ENCODE results near the gene THSD7B.
"Not testable (repeated sequence)": the region's sequence is repeated elsewhere in the genome, so short reads cannot be mapped to it uniquely, and the experiment has no call there.

Gene THSD7B

DNA sequence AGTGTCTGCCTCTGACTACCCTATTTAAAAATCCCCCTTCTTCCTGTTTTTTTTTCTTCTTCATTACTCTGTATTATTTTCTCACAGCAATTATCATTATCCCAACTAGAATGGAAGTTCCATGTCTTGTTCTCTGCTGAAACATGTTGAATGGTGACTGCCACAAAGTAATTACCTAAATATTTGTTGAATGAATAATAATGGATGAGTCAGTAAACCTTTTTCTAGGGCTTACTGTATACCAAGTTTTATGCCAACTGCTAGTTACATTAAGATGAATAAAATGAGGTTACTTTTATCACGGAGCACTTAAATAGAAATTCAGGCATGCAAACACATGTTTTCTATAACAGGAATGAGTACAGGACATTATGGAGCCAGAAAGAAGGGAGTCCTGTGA is 490.6 kb downstream of the THSD7B start:
- DNase-seq (ENCODE audit: low read depth): no peak

DNA sequence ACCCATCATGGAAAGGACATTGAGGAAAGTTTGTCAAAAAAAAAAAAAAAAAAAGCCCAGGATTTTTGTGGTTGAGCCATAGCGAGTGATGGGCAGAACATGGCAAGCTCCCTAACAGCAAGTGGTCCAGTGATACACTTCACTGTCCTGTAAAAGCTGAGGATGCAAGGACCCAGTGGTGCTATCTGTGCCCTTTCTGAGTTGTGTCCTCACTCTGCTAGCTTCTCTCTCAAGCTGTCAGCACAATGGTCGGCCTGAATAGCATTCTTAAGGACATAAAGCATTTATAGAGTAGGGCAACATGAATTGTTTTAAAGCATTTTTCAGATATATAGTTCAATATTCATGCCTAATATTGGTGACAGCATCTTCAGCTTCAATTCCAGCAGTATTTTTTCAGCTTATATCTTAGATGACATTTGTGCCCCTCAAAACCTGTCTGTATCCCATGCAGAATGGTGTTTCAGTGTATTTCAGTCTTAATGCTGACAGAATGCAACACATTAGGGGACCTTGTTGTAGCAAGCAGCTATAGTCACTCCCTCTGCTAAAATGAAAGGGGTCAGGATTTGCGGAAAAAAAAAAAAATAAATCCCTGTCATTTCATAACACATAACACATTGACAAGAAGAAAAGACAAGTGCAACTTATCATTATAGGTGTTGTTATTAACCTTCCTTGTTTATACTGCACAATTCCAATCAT is 496.7 kb downstream of the THSD7B start:
- DNase-seq (ENCODE audit: low read depth): no peak

DNA sequence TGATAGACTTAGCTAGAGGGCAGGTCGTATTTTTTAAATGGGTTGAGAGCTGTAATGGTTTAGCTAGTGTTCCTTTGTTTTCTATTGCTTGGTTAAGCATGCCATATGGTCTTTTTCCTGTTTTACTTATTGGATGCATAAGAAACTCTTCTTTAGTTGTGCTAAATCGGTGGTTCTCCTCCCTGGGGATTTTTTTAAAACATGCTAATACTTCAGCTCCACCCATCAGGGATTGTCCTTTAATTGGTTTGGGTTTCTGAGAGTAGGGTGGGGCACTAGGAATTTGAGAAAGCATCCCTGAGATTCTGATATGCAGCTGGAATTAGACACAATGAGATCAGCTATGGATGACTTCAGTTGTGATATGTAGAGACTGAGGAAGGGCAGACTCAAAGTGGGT is 497.2 kb downstream of the THSD7B start:
- DNase-seq (ENCODE audit: low read depth): no peak

DNA sequence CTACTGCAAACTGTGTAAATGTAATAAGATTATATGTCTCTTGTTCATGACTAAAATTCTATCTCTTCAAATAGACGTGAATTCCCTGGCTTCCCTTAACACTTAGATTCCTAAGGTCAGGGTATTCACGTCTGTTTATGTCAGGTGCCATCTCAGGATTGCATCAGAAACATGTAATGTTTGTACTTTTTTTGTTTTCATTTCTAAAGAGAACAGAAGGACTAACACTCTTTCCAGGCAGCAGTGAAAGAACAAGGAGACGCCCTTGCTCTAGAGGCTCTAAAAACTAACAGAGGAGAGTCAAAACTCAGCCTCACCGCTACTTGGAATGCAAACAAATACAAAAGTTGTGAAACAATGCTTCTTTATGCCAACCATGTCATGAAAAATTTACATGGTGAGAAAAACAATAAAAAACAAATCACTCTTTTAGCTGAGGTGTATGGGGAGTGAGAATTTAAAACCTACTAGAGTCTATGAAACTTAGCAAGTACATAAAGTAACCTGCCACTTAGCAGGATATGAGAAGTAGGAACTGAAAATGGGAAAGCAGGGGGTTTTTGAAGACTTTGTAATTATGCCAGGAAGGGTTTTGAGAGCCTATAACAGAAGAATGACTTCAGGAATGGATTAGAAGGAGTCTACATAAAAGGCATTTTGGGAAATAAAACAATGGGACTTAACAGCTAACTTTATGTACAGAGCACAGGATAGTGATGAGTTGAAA is 522.7 kb downstream of the THSD7B start:
- DNase-seq (ENCODE audit: low read depth): no peak

DNA sequence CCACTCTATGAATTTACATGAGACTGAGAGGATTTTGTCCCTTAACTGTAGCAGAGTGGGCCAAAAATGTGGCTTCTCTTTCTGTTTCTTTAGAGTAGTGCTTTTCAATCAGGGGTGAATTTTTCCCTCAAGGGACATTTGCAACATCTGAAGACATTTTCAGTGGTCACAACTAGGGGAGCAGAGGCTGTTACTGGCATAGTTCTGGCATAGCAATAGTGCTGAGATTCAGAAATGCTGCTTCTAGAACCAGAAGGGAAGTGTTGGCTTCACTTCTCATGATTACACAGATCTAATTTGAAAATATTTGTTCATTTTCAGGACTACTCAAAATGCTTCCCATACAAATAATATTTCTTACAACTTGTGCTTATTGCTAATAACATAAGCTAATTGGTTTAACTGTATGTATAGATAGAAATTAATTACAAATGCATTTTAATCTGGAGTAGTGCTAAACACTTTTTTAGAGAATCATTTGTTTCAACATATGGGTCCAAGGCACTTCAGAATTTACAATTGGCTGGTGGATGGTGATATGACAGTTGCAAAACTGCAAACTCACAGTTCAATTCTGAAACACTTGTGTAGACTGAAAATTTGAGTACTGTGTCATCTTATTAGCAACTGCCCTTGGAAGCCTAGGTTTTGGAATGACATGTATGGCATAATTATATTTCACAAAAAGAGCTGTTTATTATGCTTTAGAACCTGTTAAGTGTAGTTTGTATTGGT is 526.7 kb downstream of the THSD7B start:
- DNase-seq (ENCODE audit: low read depth): no peak

DNA sequence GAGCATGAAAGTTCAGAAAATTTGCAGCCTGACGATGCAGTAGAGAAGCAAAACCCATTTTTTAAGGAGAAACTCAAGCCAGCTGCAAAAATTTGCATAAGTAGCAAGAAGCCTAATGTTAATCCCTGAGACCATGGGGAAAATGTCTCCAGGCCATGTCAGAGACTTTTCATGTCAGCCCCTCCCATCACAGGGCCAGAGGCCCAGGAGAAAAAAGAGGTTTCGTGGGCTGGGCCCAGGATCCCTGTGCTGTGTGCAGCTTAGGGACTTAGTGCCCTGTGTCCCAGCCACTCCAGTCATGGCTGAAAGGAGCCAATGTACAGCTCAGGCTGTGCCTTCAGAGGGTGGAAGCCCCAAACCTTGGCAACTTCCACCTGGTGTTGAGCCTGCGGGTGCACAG is 533.0 kb downstream of the THSD7B start:
- DNase-seq (ENCODE audit: low read depth): no peak

DNA sequence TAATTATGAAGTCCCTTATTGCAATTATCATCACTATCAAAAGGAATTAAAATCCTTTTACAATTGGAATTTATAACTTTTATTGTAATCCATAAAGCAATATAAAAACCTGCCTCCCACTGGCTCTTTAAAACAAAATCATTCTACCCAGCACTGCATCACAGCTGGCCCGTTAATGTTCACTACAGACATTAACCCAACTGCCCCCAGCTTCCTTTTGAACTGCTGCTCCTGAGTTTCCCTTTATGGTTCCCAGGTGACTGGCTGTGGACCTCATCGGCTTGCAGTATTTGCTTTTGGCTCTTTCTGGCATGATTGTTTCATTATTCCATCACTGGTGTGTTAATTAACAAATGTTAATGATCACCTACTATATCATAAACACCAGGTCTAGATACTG is 535.6 kb downstream of the THSD7B start:
- DNase-seq (ENCODE audit: low read depth): no peak

DNA sequence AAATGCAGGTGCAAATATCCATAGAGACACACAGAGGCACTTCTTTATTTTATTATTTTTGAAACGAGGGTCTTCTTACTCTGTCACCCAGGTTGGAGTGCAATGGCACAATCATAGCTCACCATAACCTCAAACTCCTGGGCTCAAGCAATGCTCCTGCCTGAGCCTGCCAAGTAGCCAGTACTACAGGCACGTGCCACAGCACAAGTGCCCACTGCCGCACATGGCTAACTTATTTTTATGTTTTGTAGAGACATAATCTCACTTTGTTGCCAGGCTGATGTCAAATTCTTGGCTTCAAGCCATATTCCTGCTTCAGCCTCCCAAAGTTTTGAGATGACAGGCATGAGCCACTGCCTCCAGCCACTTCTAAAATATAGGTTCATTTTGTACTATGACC is 537.6 kb downstream of the THSD7B start:
- DNase-seq (ENCODE audit: low read depth): no peak

DNA sequence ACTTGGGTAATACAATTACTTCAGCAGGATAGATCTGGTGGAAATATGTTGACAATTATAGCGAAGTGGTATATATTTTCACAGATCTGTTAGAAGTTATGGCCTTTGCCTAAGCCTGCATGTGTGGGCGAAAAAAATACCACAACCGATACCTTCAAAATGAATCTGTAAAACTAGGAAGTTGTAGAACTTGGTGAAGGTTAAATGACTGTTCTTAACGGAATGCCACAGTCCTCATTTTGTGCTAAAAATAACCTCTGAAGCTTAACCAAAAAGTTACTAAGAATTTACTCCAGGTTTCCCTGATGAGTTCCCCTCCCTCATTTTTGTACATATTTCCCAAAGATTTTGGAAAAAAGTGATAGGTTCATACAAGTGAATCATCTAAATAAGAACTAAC is 550.7 kb downstream of the THSD7B start:
- no peak for DNase-seq (ENCODE audit: low read depth)

DNA sequence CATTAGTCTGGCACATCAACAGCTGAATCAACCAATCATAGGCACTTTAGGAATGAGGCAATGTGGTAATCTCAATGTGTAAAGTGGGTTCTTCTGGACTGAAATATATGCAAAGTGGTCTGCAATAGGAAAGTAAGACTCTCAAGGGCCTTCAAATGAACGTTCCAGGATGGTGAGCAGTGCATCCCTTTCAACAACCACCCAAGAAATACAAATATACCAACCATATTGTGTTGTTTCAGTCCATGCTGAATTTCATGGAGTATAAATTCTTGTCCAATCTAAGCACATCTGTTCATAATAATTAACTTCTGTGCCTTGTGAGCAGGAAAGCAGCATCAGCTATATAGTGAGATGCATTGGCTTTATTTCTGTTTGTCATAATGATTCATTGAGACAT is 556.2 kb downstream of the THSD7B start:
- no peak for DNase-seq (ENCODE audit: low read depth)

DNA sequence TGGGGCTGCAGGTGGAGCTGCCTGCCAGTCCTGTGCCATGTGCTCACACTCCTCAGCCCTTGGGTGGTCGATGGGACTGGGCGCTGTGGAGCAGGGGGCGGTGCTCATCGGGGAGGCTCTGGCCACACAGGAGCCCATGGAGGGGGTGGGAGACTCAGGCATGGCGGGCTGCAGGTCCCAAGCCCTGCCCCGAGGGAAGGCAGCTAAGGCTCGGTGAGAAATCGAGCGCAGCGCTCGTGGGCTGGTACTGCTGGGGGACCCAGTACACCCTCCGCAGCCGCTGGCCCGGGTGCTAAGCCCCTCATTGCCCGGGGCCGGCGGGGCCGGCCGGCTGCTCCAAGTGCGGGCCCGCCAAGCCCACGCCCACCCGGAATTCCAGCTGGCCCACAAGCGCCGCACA is 566.2 kb downstream of the THSD7B start:
- DNase-seq (ENCODE audit: low read depth): not testable (repeated sequence)

DNA sequence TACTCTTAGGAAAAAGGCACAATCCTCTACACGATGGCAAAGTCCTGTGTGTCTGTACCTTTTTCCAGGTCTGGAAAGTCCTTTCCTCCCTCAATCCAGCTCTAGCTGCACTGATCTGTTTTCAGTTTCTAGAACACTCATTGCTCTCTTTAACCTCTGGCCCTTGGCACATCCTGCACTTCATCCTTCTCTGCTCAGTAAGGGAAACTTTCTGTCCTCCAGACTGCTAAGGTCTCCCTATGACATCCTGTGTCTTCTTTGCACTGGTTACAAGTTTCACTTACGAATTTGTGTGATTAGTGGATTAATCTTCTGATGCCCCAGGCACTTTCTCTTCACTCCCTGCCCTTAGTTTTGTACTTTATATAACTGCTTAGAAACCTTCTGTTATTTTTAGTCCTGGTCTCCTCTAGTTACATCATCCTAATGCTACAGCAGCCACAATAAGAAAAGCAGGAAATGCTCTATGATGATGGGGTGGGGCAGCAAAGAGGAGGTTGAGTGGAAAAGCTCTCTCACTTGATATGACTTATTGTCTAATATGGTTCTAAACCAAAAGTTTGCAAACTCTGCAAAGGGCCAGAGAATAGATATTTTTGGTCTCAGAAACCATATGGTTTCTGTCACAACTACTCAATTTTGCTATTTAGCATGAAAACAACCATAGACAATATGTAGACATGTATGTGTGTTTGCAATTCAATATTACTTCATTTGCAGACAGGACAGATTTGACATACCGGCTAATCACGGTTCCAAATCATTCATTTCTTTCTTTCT is 568.2 kb downstream of the THSD7B start:
- DNase-seq (ENCODE audit: low read depth): no peak

DNA sequence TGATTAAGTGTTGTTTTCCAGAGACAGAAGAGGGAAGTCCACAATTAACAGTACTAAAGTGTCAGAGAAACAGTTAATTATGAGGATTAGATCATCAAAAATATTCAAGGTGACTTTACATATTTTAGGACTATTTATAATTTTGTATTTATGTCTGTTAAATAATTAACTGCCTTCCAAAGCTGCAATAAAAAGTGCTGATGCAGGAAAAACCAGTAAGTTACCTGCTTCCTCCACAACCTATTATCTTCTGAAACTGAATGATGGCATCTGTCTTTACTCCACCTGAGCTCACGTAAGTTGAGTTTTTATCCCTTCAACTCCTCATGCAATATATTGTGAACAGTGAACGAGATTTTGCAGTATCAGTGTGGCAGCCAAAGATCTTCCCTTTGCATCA is 570.7 kb downstream of the THSD7B start:
- no peak for DNase-seq (ENCODE audit: low read depth)

DNA sequence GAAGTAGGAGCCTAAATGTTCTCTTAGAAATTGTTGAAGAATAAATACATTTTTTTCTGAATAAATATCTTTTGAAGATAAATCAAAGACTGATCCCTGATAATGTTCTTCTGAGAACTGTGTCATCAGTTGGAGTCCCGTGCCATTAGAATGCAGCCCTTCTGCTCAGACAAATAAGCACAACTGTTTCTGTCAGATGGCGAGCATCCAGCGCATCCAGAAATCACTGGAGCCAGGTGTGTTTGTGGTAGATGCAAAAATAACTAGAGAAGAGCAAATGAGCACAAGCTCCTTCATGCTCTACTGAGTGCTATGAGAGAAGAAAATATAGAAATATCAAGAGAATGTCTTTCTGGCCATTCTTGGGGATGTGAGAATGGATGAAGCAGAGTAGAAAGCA is 573.7 kb downstream of the THSD7B start:
- DNase-seq (ENCODE audit: low read depth): no peak

DNA sequence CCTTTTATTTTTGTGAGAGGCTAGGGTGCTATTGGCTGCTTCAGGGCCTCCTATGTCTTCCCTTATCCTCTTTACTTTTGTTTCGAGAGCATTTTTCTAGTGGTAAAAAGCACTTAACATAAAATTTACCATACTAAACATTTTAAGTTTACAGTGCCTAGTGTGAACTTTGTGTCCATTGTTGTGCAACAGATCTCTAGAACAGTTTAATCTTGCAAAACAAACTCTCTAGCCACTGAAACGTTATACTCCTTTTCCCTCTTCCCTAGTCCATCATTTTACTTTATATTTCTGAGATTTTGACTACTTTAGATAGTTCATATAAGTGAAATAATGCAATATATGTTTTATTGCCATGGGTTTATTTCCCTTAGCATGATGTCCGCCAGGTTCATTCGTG is 580.6 kb downstream of the THSD7B start:
- DNase-seq (ENCODE audit: low read depth): no peak

DNA sequence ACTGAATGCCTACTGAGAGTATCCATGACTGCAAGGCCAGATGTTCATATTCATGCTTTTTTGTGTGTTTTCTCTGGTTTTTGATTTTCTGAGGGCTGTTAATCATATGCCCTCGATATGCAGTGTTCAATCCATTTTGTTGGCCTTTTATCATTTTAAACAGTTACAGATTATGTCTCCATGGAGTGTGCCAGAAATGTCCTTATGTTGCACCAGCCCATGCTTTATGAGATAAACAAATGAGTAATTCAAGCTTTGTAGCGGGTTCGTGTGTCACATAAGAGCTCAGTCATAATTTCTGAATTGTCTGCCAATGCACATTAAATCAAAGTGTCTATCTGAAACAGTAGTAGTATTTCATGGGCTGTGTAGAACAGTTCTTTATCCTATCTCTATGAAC is 583.0 kb downstream of the THSD7B start:
- no peak for DNase-seq (ENCODE audit: low read depth)

DNA sequence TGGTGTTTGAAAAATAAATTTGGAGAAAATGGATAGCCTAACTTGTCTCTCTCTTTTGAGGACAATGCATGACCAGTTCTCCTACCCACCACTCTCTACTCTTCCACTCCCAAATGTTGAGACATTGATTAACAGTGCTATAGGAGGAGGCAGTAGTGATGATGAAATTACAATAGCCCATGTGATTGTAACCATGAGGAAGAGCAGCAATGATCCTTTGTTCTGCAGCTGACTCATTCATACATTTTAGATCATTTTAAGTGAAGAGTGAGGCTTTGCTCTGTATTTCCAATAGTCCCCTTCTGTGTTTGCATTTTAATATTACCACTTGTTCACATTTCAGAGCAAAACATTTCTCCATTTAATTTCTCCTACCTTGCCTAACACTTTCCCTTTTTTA is 592.3 kb downstream of the THSD7B start:
- no peak for DNase-seq (ENCODE audit: low read depth)

DNA sequence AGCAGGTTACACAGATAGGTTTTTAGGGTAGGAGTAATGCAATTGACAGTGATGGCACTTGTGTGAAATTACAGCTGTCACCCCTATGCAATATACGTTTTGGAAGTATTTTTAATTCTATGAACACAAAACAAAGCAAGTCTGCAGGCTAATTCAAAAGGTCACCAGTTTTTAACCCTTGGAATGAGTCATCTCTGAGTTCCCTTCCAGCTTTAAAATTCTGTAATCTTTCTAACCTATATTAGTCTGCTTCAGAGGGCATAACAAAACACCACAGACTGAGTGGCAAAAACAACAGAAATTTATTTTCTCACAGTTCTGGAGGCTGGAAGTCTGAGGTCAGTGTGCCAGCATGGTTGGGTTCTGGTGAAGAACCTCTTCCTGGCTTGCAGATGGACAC is 602.0 kb downstream of the THSD7B start:
- no peak for DNase-seq (ENCODE audit: low read depth)

DNA sequence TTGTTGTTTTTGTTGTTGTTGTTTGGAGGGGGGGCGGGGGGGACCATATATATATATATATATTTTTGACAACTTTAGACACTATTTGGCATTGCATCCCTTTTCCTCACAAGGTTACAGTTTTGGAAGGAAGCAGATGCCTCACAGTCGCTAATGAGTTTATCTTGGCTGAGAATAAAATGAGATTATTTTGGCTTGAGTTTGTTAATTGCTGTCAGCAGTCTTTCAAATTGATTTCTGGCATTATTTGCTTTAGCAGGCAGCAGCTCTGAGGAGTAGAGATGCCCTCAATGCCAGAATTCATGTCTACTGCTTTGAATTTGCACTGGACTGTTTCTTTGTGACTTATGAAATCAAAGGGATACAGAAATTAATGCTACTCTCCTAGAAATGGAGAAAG is 603.8 kb downstream of the THSD7B start:
- DNase-seq (ENCODE audit: low read depth): no peak

DNA sequence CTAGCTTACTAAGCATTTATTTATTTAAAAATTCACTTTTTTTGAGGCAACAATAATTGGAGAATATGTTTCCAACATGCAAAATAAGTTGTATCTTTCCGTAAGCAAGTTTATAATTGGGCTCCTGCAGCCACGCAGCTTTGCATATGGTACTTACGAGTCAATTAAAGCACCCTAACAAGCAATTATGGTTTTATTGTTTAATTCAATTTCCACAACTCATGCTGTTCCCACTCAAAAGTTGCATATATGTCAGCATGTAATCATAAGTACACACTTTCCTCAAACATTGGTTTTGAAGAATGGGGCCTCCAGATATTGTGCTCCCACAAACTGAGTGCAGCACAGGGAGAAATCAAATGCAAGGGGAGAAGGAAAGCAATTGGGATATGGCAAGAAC is 613.8 kb downstream of the THSD7B start:
- DNase-seq (ENCODE audit: low read depth): no peak

DNA sequence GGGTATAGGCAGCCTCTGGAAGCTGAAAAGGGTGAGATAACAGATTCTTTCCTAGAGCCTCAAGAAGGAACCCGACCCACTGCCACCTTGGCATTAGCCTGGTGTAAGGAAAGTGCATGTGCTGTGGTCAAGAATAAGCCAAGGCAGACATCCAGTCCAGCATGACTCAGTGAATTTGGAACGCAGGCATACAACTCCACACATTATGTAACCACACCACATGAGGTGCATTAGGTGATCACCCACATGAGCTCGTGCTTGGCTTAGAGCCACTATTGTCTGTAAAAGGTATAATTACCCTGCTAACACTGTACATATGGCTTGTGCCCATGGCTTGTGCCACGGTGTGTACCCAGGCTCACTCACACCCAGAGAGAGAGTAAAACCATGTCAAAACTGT is 615.3 kb downstream of the THSD7B start:
- DNase-seq (ENCODE audit: low read depth): no peak

DNA sequence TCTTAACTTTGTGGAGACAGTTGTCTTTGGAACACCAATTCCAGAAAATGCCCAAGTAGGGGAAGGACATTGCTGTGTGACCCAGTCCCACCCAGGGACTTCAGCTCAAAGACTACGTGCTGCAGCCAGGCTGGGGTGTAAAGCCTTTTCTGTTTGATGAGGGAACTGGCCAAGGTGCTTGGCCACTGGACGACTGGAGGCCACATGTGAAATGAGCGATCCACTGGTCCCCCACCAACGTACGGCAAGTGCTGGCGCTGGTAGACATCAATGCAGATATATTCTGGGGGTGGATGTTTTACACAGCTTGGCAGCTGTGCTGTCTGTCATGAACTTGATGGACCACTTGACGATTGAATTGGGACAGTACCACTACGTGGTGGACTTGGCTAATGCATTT is 616.4 kb downstream of the THSD7B start:
- no peak for DNase-seq (ENCODE audit: low read depth)

DNA sequence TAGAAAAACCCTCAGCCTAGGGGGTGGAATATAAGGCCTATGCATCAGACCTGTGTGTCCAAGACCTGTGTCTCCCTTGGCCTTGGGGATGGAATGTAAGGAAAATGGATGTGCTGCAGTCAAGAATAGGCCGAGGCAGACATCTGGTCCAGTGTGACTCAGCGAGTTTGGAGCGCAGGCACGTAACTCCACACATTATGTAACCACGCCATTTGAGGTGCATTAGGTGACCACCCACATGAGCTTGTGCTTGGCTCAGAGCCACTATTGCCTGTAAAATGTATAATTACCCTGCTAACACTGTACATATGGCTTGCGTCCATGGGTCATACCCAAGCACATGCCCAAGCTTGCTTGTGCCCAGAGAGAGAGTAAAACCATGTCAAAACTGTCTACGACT is 618.0 kb downstream of the THSD7B start:
- no peak for DNase-seq (ENCODE audit: low read depth)
